HG02943 (cell line): ENCODE data around the gene CHI3L1.

ENCODE experiments used
- ATAC-seq: cut with Tn5 transposase; IDR thresholded peaks from one replicate; pipeline ENCODE4 v1.9.1; 2021; ENCODE audit warnings: mild to moderate bottlenecking, low read depth, moderate library complexity; ENCODE audit not compliant: unreplicated experiment

Gene CHI3L1

GRCh38 chr1:203170625-203171330, 15.7 kb downstream of the CHI3L1 start:
- ATAC-seq: no peak

DNA sequence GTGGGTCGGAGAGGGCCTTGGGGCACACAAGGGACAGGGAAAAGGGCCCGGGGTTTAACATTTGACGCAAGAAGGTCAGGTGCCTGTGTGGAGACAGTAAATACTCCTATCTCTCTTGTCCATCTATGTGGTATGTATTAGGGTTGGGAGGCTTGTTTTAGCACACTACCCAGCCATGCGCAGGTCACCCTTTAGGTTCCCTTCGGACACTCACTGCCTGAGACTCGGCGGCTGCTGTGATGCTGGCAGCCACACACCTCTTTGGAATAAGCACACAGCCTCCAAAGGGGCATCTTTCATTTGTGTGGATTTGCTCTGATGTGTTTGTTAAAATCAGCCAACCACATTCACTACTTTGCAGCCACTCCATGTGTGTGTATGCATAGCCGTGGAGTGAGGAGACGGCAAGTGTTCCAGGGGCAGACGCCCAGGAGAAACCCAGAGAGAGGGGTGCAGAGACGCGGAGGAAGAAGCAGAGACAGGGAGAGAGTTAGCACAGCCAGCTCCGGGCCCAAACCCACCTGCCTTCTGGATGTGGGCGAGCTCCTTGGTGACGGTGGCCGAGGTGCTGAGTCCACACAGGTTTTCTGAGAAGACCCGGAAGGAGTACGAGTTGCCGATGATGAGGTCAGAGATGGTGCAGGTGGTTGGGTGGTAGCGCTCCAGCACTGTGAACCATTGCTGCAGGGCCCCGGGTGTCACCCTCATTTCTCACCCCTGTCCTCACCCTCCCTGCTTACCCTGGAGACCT, 16.6 kb downstream of the CHI3L1 start:
- no peak for ATAC-seq

- no peak for ATAC-seq
Observed at GRCh38 chr1:203168991-203169390, 17.5 kb downstream of the CHI3L1 start.

GRCh38 chr1:203168256-203168786, 18.2 kb downstream of the CHI3L1 start:
- no peak for ATAC-seq

GRCh38 chr1:203167913-203168200, 18.6 kb downstream of the CHI3L1 start:
- ATAC-seq: no peak

DNA sequence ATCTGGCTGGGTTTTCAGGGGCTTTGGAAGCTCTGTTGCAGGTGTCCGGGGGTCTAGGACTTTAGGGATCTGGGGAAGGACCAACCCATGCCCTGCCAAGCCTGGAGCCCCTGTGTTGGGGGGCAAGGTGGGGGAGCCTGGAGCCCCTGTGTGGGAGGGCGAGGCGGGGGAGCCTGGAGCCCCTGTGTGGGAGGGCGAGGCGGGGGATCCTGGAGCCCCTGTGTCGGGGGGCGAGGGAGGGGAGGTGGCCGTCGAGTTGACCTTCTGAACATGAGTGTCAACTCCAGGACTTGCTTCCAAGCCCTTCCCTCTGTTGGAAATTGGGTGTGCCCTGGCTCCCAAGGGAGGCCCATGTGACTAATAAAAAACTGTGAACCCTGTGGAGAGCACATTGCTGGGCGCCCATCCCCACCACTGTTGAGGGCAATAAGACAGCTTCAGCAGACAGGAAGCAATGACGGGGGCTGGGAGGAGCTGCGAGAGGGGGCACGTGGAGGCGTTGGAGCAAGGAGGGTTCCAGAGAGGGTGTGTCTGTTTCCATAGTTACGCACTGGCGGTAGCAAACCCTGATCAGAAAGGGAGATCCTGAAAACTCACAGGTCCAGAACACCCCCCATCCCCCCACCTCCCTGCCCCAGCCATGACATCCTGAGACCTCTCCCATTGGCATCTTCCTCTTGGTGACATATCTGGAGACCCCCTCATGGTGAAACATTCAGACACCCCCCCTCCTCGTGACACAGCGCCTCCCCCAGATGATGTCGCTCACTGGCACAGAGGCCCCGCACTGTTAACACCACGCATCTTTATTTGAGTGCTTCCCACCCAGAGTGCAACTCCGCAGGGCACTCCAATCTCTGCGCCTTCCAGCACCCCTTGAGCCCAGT, 19.2 kb downstream of the CHI3L1 start:
- no peak for ATAC-seq

- no peak for ATAC-seq
Observed at GRCh38 chr1:203166192-203166940, 20.1 kb downstream of the CHI3L1 start.

DNA sequence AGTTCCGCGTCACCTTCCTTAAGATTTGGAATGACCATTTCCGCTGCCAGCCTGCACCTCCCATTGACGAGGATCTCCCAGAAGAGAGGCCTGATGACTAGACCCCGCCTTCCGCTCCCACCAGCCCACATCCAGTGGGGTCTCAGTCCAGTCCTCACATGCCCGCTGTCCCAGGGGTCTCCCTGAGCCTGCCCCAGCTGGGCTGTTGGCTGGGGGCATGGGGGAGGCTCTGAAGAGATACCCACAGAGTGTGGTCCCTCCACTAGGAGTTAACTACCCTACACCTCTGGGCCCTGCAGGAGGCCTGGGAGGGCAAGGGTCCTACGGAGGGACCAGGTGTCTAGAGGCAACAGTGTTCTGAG, 20.7 kb downstream of the CHI3L1 start:
- ATAC-seq: no peak

DNA sequence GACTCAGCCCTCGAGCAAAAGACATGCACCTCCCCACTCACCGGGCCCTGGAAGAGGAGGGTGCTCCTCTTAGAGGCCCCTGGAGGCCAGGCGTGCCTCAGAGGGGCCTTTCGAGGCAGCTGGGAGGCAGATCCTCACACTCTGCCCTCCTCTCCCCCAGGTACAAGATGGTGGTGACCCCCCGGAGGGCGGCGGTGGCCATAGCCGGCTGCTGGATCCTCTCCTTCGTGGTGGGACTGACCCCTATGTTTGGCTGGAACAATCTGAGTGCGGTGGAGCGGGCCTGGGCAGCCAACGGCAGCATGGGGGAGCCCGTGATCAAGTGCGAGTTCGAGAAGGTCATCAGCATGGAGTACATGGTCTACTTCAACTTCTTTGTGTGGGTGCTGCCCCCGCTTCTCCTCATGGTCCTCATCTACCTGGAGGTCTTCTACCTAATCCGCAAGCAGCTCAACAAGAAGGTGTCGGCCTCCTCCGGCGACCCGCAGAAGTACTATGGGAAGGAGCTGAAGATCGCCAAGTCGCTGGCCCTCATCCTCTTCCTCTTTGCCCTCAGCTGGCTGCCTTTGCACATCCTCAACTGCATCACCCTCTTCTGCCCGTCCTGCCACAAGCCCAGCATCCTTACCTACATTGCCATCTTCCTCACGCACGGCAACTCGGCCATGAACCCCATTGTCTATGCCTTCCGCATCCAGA, 21.3 kb downstream of the CHI3L1 start:
- ATAC-seq: no peak

DNA sequence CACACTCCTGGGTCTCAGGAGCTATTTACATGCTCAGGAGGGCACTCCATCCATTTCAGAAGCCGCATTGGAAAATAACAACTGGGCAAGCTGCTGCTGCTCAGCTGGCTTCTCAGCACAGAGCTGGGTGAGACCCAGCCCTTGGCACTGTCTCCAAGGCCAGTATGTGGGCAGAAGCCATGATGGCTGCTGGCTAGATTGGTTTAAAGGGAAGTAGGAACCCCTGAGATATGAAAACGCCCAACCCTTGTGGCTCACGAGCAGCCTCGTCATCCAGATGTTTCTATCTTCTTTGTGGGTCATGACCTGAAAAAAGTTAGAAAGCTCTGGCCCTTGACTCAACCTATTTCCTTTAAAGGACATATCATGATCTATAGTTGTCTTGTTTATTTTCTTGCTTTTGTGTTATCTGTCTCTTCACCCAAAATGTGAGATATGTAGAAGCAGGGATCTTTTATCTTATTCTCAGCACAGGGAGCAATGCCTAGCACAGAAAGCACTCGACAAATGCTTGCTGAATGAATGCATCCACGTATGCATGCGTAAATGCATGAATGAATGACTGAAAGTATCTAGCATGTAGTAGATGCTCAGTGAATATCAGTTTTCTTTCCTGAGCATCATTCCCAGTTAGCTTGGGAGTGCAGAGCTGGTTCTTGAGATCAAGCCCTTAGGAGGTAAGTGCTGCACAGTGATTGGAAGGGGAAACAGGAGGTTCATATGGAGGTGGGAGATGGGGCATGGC, 22.4 kb downstream of the CHI3L1 start:
- no peak for ATAC-seq

GRCh38 chr1:203162403-203162802, 24.1 kb downstream of the CHI3L1 start:
- ATAC-seq: no peak

- ATAC-seq: no peak
Observed at GRCh38 chr1:203161703-203162102, 24.8 kb downstream of the CHI3L1 start.

DNA sequence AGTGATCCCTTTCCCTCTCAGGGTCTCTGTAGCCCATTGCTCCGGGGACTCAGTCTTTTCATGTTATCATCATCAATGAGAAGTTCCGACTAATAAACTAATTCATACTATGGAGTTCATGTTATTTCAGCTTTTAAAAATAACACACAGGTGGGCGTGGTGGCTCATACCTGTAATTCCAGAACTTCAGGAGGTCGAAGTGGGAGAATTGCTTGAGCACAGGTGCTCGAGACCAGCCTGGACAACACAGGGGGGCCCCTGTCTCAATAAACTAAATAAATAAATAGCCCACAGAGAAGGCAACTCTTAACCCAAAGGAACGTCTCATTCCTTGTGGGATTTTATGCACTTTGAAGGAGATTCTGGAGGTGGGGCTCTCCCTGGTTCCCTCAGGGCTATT, 25.3 kb downstream of the CHI3L1 start:
- ATAC-seq: no peak

DNA sequence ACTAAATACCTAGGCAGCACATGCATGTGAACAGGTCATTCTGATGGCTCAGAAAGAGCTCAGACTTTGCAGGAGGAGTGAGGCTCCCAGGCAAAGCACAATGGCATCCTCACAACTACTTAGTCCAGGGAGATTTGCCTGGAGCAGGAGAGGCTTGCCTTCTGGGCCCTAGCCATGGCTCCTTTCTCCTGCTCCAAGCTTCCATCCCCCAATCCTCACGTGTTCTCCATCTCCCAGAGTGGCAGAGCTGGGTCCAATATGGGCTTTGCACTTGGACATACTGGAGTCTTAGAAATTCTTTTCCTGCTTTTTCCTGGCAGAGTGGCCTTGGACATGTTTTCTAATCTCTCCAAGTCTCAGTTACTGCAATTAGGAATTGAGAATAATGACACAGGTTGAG, 26.7 kb downstream of the CHI3L1 start:
- no peak for ATAC-seq

DNA sequence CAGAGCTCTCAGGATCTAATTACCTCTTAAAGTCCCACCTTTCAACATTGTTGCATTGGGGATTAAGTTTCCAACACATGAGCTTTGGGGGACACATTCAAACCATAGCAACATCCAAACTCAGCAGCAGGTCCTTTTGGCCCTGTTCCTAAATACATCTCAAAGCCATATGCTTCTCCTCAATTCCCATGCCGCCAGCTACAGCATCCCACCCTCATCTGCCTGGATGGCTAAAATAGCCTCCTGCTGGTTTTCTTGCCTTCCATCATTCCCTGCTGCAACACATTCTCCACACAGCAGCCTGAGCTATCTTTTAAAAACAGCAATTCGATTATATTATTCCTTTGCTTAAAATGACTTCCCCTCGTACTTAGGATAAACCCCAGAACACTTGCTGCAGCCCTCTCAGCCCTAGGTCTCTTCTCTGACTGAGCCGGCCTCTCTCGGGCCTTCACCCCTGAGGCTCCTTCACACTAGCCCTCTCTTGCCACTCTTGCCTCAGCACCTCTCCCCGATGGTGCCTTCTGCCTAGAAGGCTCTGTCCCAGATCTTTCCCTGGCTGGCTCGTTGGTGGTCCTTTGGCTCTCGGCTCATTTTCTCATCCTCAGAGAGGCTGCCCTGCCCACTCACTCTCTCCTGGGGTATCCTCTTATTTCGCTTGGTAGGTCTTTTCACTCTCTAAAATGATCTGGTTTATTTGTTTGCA, 27.4 kb downstream of the CHI3L1 start:
- no peak for ATAC-seq

DNA sequence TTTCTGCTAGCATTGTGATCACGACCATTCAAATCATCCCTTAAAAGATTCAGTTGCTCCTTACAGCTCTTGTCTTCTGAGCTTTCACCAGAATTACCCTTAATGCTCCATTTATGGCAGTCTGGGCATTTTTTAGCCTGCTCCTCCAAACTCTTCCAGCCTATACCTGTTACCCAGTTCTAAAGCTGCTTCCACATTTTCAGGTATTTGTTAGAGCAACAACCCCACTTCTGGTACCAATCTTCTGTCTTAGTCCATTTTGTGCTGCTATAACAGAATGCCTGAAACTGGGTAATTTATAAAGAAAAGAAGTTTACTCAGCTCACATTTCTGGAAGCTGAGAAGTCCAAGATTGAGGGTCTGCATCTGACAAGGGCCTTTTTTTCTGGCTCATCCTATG, 28.1 kb downstream of the CHI3L1 start:
- ATAC-seq: no peak

DNA sequence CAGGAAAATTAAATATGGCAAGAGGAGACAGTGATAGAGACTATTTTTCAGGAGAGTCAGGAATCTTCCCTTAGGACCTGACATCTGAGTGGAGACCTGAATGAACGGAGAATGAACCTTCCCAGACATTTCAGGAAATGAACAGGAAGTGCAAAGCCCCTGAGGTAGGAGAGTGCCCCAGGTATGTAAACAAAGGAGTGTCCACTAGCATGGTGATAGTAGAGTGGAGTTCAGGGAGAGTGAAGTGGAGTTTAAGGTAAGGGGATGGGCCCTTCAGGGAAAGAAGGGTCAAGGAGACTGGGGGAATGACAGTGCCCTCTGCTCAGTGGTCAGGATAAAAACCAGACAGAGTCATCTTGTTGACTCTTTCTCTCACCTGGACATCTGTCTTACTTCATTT, 30.2 kb downstream of the CHI3L1 start:
- no peak for ATAC-seq

DNA sequence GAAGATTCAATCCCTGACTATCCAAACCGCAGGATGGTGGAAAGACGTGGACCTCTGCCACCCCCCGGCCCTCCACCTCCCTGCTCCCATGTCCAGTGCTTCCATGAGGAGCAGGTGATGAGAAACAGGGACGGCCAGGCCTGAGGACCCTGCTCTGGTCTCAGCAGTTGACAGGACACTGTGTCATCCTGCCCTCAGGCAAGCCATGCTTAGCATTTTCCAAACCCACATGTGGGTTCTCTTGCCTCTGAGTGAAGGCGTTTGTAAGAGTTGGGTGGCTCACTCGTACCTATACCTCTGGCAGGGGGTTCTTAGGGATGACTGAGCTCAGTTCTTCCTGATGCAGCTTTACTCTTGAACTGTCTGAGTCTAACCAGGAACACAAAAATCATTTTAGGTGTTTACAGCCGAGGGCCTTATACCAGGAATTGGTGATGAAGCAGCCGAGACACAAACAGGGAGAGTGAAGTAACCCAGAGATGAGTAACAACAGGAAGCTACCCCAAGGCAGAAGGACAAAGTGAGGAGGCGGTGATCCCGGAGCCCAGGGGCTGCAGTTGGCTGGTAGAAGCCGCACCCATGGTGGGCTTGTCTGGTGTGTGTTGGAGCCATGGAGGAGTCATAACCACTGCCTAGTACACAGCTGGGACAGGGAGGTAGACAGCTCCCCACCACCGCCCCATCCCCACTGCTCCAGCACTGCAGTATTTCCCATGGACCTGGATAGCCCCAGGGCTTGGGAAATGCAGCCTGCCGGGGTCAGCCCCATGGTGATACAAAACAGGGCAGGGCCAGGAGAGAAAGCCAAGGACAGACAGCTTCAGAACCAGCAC, 32.3 kb downstream of the CHI3L1 start:
- ATAC-seq: no peak
